HepG2 (cell line): Measurements from ENCODE around the gene IL17RC. TPM values are rescaled to one million over a fixed set of nuclear protein-coding genes. Genes with fewer than 3 reads are reported as not detected.
A peak's percentile ranks its signal among the peaks of the same experiment; 100 is the strongest.

Experiments used
- NR3C1 ChIP-seq: sonication (generic); formaldehyde crosslinking; IDR thresholded peaks from 2 replicates; pipeline ENCODE4 v1.4.0; 2020; ENCODE audit warnings: missing genetic modification reagents
- ZMYM2 ChIP-seq: sonication (generic); formaldehyde crosslinking; IDR thresholded peaks from 2 replicates; pipeline ENCODE4 v1.8.0; 2022; ENCODE audit warnings: mild to moderate bottlenecking, missing genetic modification reagents
- ZNF180 ChIP-seq: sonication (generic); formaldehyde crosslinking; IDR thresholded peaks from 2 replicates; pipeline ENCODE4 v1.4.0; 2020; ENCODE audit warnings: low read depth, missing genetic modification reagents, borderline replicate concordance
- ZNF547 ChIP-seq: sonication (generic); formaldehyde crosslinking; IDR thresholded peaks from 2 replicates; pipeline ENCODE4 v1.5.1; 2020; ENCODE audit warnings: mild to moderate bottlenecking, missing genetic modification reagents
- ZNF768 ChIP-seq: sonication (generic); formaldehyde crosslinking; IDR thresholded peaks from 2 replicates; pipeline ENCODE4 v1.4.0; 2020; ENCODE audit warnings: missing genetic modification reagents
- polyA plus RNA-seq, 8 experiments: library from polyadenylated mRNA; depleted of rRNA in 3 of 8; stranded (reverse) in 7 of 8; unstranded in 1 of 8; fragments of >200 nt; fragmentation: Illumina TruSeq in 4 of 8; extraction: Trizol in 4 of 8; gene quantifications; 2 replicates each; pipeline versions ENCODE4 v1.2.1 to v1.2.3, GENCODE V29; 2011 to 2016; ENCODE audit warnings: low read depth in 4 of 8, missing spikeins in 1 of 8, mixed read lengths in 1 of 8; ENCODE audit not compliant: insufficient read depth in 1 of 8
- total RNA-seq, 5 experiments: library from RNA; depleted of rRNA; stranded (reverse); fragments of >200 nt; fragmentation: Illumina TruSeq; extraction: Trizol; gene quantifications; 2 replicates each; pipeline ENCODE4 v1.2.3, GENCODE V29; 2016; ENCODE audit warnings: low read depth in 1 of 5
- TF ChIP-seq, protein P1 (sequence below): sonication (generic); formaldehyde crosslinking; IDR thresholded peaks from 2 replicates; pipeline ENCODE4 v1.5.1; 2020; ENCODE audit warnings: missing genetic modification reagents, mild to moderate bottlenecking, borderline replicate concordance
- TF ChIP-seq, protein P2 (sequence below), 2 experiments: sonication (generic) in 1 of 2; formaldehyde crosslinking in 1 of 2; IDR thresholded peaks; 2 replicates each; pipeline versions ENCODE4 v1.4.0 to v1.6.1; 2016 to 2020; ENCODE audit warnings: borderline replicate concordance in 1 of 2, low read depth in 1 of 2, mild to moderate bottlenecking in 1 of 2, missing genetic modification reagents in 1 of 2
- TF ChIP-seq, protein P3 (sequence below): sonication (generic); formaldehyde crosslinking; IDR thresholded peaks from 2 replicates; pipeline ENCODE4 v1.5.0; 2020; ENCODE audit warnings: mild to moderate bottlenecking, missing genetic modification reagents
- TF ChIP-seq, protein P4 (sequence below): sonication (generic); formaldehyde crosslinking; IDR thresholded peaks from 2 replicates; pipeline ENCODE4 v1.4.0; 2020; ENCODE audit warnings: mild to moderate bottlenecking, missing genetic modification reagents
- TF ChIP-seq, protein P5 (sequence below): IDR thresholded peaks from 2 replicates; pipeline ENCODE4 v1.6.1; 2016; ENCODE audit warnings: low read depth
- TF ChIP-seq, protein P6 (sequence below): sonication (generic); formaldehyde crosslinking; IDR thresholded peaks from 2 replicates; pipeline ENCODE4 v1.4.0; 2020; ENCODE audit warnings: missing genetic modification reagents, mild to moderate bottlenecking, borderline replicate concordance

Gene IL17RC
- total and polyA plus RNA-seq, 2 of the 13 experiments (the other 11 are each of a cell fraction or from before 2014, with no cell fraction given) = 20.7 to 24.0 TPM

DNA sequence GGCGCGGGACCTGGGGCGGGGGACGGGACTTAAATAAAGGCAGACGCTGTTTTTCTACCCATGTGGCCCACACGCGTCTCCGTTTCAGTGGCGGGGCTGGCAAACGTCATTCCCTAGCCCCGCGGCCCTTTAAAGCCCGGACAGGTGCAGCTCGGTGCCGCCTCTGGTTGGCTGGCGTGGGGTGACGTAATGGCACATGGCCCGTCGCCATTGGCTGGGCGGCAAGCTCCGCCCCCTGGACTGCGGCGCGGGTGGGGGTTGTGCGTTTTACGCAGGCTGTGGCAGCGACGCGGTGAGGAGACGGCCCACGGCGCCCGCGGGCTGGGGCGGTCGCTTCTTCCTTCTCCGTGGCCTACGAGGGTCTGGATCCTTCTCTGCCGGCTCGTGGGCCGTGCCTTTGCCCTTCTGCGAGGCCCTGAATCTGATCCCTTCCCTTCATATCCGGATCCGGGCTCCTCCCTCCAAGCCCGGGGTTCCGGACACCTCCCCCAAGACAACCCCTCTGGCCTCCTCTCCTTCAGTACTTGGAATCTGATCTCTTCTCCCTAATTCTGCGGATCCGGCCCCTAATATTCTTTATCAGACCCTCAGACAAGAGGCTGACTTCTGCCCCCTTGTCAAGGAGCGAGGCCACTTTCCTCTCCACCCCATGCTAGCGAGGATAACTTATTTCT lies 16.8 kb downstream of the IL17RC start, which contains the start of gene CRELD1 (continued):
- TF ChIP-seq, protein P1, sequence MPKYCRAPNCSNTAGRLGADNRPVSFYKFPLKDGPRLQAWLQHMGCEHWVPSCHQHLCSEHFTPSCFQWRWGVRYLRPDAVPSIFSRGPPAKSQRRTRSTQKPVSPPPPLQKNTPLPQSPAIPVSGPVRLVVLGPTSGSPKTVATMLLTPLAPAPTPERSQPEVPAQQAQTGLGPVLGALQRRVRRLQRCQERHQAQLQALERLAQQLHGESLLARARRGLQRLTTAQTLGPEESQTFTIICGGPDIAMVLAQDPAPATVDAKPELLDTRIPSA (CRISPR knock-in tag) = peak; percentile 72; the same call in 1 of the 2 replicates
- TF ChIP-seq, protein P2, sequence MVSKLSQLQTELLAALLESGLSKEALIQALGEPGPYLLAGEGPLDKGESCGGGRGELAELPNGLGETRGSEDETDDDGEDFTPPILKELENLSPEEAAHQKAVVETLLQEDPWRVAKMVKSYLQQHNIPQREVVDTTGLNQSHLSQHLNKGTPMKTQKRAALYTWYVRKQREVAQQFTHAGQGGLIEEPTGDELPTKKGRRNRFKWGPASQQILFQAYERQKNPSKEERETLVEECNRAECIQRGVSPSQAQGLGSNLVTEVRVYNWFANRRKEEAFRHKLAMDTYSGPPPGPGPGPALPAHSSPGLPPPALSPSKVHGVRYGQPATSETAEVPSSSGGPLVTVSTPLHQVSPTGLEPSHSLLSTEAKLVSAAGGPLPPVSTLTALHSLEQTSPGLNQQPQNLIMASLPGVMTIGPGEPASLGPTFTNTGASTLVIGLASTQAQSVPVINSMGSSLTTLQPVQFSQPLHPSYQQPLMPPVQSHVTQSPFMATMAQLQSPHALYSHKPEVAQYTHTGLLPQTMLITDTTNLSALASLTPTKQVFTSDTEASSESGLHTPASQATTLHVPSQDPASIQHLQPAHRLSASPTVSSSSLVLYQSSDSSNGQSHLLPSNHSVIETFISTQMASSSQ (IDR thresholded peaks at IDR 0.05; ENCODE audit: low read depth) = no peak
- TF ChIP-seq, protein P2 (CRISPR knock-in tag; IDR thresholded peaks at IDR 0.05; ENCODE audit: borderline replicate concordance) = no peak
- TF ChIP-seq, protein P3, sequence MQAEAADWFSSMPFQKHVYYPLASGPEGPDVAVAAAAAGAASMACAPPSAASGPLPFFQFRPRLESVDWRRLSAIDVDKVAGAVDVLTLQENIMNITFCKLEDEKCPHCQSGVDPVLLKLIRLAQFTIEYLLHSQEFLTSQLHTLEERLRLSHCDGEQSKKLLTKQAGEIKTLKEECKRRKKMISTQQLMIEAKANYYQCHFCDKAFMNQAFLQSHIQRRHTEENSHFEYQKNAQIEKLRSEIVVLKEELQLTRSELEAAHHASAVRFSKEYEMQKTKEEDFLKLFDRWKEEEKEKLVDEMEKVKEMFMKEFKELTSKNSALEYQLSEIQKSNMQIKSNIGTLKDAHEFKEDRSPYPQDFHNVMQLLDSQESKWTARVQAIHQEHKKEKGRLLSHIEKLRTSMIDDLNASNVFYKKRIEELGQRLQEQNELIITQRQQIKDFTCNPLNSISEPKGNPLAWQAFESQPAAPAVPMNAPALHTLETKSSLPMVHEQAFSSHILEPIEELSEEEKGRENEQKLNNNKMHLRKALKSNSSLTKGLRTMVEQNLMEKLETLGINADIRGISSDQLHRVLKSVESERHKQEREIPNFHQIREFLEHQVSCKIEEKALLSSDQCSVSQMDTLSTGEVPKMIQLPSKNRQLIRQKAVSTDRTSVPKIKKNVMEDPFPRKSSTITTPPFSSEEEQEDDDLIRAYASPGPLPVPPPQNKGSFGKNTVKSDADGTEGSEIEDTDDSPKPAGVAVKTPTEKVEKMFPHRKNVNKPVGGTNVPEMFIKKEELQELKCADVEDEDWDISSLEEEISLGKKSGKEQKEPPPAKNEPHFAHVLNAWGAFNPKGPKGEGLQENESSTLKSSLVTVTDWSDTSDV (CRISPR knock-in tag) = peak; percentile 27; the same call in 1 of the 2 replicates
- TF ChIP-seq, protein P4, sequence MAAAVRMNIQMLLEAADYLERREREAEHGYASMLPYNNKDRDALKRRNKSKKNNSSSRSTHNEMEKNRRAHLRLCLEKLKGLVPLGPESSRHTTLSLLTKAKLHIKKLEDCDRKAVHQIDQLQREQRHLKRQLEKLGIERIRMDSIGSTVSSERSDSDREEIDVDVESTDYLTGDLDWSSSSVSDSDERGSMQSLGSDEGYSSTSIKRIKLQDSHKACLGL (CRISPR knock-in tag) = no peak; the same call in 1 of the 2 replicates
- TF ChIP-seq ZNF768 (CRISPR knock-in tag) = 0 out of 2 replicates have a peak, but pooled peaks have one; percentile 29
- no peak for TF ChIP-seq ZNF547
- TF ChIP-seq, protein P5, sequence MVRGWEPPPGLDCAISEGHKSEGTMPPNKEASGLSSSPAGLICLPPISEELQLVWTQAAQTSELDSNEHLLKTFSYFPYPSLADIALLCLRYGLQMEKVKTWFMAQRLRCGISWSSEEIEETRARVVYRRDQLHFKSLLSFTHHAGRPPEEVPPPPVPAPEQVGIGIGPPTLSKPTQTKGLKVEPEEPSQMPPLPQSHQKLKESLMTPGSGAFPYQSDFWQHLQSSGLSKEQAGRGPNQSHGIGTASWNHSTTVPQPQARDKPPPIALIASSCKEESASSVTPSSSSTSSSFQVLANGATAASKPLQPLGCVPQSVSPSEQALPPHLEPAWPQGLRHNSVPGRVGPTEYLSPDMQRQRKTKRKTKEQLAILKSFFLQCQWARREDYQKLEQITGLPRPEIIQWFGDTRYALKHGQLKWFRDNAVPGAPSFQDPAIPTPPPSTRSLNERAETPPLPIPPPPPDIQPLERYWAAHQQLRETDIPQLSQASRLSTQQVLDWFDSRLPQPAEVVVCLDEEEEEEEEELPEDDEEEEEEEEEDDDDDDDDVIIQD (CRISPR knock-in tag) = no peak
- peak; percentile 75; the same call in 1 of the 2 replicates for TF ChIP-seq ZMYM2 (CRISPR knock-in tag)
- TF ChIP-seq, protein P6, sequence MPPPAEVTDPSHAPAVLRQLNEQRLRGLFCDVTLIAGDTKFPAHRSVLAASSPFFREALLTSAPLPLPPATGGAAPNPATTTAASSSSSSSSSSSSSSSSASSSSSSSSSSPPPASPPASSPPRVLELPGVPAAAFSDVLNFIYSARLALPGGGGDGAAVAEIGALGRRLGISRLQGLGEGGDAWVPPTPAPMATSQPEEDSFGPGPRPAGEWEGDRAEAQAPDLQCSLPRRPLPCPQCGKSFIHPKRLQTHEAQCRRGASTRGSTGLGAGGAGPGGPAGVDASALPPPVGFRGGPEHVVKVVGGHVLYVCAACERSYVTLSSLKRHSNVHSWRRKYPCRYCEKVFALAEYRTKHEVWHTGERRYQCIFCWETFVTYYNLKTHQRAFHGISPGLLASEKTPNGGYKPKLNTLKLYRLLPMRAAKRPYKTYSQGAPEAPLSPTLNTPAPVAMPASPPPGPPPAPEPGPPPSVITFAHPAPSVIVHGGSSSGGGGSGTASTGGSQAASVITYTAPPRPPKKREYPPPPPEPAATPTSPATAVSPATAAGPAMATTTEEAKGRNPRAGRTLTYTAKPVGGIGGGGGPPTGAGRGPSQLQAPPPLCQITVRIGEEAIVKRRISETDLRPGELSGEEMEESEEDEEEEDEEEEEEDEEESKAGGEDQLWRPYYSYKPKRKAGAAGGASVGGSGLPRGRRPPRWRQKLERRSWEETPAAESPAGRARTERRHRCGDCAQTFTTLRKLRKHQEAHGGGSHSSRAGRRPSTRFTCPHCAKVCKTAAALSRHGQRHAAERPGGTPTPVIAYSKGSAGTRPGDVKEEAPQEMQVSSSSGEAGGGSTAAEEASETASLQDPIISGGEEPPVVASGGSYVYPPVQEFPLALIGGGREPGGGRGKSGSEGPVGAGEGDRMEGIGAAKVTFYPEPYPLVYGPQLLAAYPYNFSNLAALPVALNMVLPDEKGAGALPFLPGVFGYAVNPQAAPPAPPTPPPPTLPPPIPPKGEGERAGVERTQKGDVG = no peak
- TF ChIP-seq NR3C1 (CRISPR knock-in tag) = no peak
- TF ChIP-seq ZNF180 (CRISPR knock-in tag) = no peak
